Smooth muscle cell (in vitro differentiated cells): Measurements from ENCODE around the gene GPBP1. TPM values are rescaled to one million over a fixed set of nuclear protein-coding genes. Genes with fewer than 3 reads are reported as not detected.

Experiments used
- DNase-seq: peaks from one replicate; lab custom pipeline; 2025; ENCODE audit not compliant: unreplicated experiment; lab: John Stamatoyannopoulos, UW
- H2AFZ ChIP-seq: fragments of 200-600 bp; sonication (generic); 2 replicates; pipeline ENCODE4 v1.6.0; 2016; ENCODE audit warnings: antibody characterized with exemption, low read depth, mild to moderate bottlenecking
- H3F3A ChIP-seq: fragments of 200-600 bp; sonication (generic); 2 replicates; pipeline ENCODE4 v1.6.0; 2017; ENCODE audit warnings: antibody characterized with exemption, low read depth
- H3K27ac ChIP-seq: fragments of 200-600 bp; sonication (generic); 2 replicates; pipeline ENCODE4 v1.5.1; 2016; ENCODE audit warnings: low read depth, mild to moderate bottlenecking
- H3K27me3 ChIP-seq: fragments of 200-600 bp; sonication (generic); 2 replicates; pipeline ENCODE4 v1.6.1; 2016; ENCODE audit warnings: low read depth, mild to moderate bottlenecking
- H3K36me3 ChIP-seq: fragments of 200-600 bp; sonication (generic); 2 replicates; pipeline ENCODE4 v1.5.1; 2016; ENCODE audit warnings: low read depth
- H3K4me1 ChIP-seq: fragments of 200-600 bp; sonication (generic); 2 replicates; pipeline ENCODE4 v1.5.1; 2016; ENCODE audit warnings: low read depth
- H3K4me2 ChIP-seq: fragments of 200-600 bp; sonication (generic); 2 replicates; pipeline ENCODE4 v1.6.0; 2016; ENCODE audit warnings: mild to moderate bottlenecking
- H3K4me3 ChIP-seq: fragments of 200-600 bp; sonication (generic); 2 replicates; pipeline ENCODE4 v1.5.1; 2016; ENCODE audit warnings: mild to moderate bottlenecking
- H3K79me2 ChIP-seq: fragments of 200-600 bp; sonication (generic); 2 replicates; pipeline ENCODE4 v1.6.0; 2016; ENCODE audit warnings: low read depth, mild to moderate bottlenecking
- H3K9ac ChIP-seq: fragments of 200-600 bp; sonication (generic); 2 replicates; pipeline ENCODE4 v1.6.0; 2016; ENCODE audit warnings: low read depth
- H3K9me3 ChIP-seq: fragments of 200-600 bp; sonication (generic); replicated peaks from 2 replicates; pipeline ENCODE4 v1.5.1; 2016; ENCODE audit warnings: low read depth
- H4K20me1 ChIP-seq: fragments of 200-600 bp; sonication (generic); 2 replicates; pipeline ENCODE4 v1.6.0; 2016; ENCODE audit warnings: low read depth
- WGBS: methylation state at CpG from one replicate; pipeline ENCODE4 v1.1.7; 2016; ENCODE audit warnings: low lambda C conversion rate; 5-methylcytosine and 5-hydroxymethylcytosine counted together
- polyA plus RNA-seq: library from polyadenylated mRNA; unstranded; fragments of >200 nt; fragmentation: Nextera tagmentation; extraction: Ambion mirVana; gene quantifications from 2 replicates; pipeline ENCODE4 v1.2.1, GENCODE V29; 2016
- total RNA-seq: library from RNA; depleted of rRNA; stranded (reverse); fragments of >200 nt; gene quantifications from 2 replicates; pipeline ENCODE4 v1.2.3, GENCODE V29; 2014
- TF ChIP-seq, protein P1 (sequence below): fragments of 200-600 bp; sonication (generic); IDR thresholded peaks from 2 replicates; pipeline ENCODE4 v1.5.1; 2017; ENCODE audit warnings: borderline replicate concordance, mild to moderate bottlenecking, antibody characterized with exemption; ENCODE audit not compliant: insufficient read depth, poor library complexity, severe bottlenecking

Gene GPBP1
- total and polyA plus RNA-seq, 2 experiments from 2014 or later: 45.4 to 78.8 TPM

DNA sequence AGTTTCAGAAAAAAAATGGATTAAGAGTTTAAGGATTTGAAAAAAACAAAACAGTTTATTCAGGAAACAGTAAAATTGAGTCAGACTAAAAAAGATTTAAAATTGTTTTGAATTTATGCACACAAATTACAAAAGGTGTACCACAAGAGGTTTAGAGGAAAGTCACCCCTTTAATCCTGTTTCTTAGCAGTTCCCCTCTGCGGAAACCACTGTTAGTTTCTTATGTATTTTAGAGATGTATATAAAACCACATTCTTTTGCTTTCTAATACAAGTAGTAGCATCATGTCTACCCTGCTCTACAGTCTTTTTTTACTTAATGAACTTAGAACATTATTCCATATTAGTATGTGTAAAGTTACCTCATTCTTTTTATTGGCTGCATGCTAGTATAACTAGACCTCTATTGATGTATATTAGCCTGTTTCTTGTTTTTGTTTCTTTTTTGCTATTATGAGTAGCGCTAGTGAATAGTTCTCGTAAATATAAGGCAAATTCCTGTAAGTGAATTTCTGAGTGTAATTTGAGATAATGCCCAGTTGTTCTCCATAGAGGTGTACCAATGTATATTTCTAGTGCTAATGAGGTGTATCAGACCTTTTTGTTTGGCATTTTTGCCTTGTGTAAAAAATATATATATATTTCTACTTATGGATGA is 20.0 kb downstream of the GPBP1 start:
- no peaks in the 10 kb centered on the region for H3K36me3 ChIP-seq
- H3K79me2 ChIP-seq: peaks cover 100% of the 10 kb centered on the region
- no peaks in the 10 kb centered on the region for H3K27me3 ChIP-seq
- TF ChIP-seq, protein P1, sequence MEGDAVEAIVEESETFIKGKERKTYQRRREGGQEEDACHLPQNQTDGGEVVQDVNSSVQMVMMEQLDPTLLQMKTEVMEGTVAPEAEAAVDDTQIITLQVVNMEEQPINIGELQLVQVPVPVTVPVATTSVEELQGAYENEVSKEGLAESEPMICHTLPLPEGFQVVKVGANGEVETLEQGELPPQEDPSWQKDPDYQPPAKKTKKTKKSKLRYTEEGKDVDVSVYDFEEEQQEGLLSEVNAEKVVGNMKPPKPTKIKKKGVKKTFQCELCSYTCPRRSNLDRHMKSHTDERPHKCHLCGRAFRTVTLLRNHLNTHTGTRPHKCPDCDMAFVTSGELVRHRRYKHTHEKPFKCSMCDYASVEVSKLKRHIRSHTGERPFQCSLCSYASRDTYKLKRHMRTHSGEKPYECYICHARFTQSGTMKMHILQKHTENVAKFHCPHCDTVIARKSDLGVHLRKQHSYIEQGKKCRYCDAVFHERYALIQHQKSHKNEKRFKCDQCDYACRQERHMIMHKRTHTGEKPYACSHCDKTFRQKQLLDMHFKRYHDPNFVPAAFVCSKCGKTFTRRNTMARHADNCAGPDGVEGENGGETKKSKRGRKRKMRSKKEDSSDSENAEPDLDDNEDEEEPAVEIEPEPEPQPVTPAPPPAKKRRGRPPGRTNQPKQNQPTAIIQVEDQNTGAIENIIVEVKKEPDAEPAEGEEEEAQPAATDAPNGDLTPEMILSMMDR: no peak
- no peaks in the 10 kb centered on the region for H3K4me1 ChIP-seq
- no peak for DNase-seq
- H3F3A ChIP-seq: no peaks in the 10 kb centered on the region
- H4K20me1 ChIP-seq: peaks cover 100% of the 10 kb centered on the region
- no peak overlapping the region for H2AFZ ChIP-seq
- WGBS: 95% methylated on average over 3 of the region's 3 CpGs
- H3K4me3 ChIP-seq: no peak overlapping the region
- no peak overlapping the region for H3K9ac ChIP-seq
- H3K4me2 ChIP-seq: no peak overlapping the region
- H3K27ac ChIP-seq: no peak overlapping the region
- H3K9me3 ChIP-seq: no peaks in the 10 kb centered on the region

DNA sequence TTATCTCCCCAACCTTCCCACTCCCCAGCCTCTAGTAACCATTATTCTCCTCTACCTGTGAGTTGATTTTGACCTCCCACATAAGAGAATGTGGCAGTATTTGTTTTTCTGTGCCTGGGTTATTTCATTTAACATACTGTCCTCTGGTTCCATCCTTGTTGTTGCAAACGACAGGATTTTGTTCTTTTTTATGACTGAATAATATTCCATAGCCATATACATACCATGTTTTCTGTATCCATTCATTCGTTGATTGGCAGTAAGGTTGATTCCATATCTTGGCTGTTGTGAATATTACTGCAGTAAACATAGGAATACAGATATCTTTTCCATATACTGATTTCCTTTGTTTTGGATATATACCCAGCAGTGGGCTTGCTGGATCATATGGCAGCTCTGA is 20.8 kb downstream of the GPBP1 start:
- no peak for DNase-seq
- TF ChIP-seq, protein P1: no peak

DNA sequence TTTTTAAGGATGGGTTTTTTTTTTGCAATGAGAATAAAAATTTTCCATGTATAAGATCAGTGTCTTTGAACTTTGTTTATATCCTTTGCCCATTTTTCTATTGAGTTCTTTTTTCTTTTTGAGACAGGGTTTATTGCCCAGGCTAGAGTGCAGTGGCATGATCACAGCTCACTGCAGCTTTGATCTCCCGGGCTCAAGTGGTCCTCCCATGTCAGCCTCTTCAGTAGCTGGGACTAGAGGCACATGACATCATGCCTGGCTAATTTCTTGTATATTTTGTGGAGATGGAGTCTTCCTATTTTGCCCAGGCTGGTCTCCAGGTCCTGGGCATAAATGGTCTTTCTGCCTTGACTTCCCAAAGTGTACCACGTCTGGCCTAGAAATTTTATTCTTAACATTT is 21.2 kb downstream of the GPBP1 start:
- Histone ChIP-seq H3K4me3 (no peak overlapping the region), H3K9ac (no peak overlapping the region), H3F3A (no peaks in the 10 kb centered on the region), H3K27me3 (no peaks in the 10 kb centered on the region), H3K4me1 (no peaks in the 10 kb centered on the region), H2AFZ (no peak overlapping the region), H4K20me1 (peaks cover 100% of the 10 kb centered on the region), H3K4me2 (no peak overlapping the region), H3K9me3 (no peaks in the 10 kb centered on the region), H3K36me3 (no peaks in the 10 kb centered on the region), H3K79me2 (peaks cover 100% of the 10 kb centered on the region), H3K27ac (no peak overlapping the region)
- DNase-seq: no peak
- TF ChIP-seq, protein P1: no peak
- 98% methylated on average over 2 of the region's 2 CpGs for WGBS

More for the DNA sequence above, 20.8 kb downstream of the GPBP1 start:
- no peak overlapping the region for H3K9ac ChIP-seq
- no peaks in the 10 kb centered on the region for H3K4me1 ChIP-seq
- no peak overlapping the region for H3K4me2 ChIP-seq
- H3F3A ChIP-seq: no peaks in the 10 kb centered on the region
- no peaks in the 10 kb centered on the region for H3K9me3 ChIP-seq
- H4K20me1 ChIP-seq: peaks cover 100% of the 10 kb centered on the region
- no peak overlapping the region for H3K4me3 ChIP-seq
- H3K36me3 ChIP-seq: no peaks in the 10 kb centered on the region
- H3K79me2 ChIP-seq: peaks cover 100% of the 10 kb centered on the region
- WGBS: 97% methylated on average over 2 of the region's 2 CpGs
- H3K27me3 ChIP-seq: no peaks in the 10 kb centered on the region
- H3K27ac ChIP-seq: no peak overlapping the region
- no peak overlapping the region for H2AFZ ChIP-seq

DNA sequence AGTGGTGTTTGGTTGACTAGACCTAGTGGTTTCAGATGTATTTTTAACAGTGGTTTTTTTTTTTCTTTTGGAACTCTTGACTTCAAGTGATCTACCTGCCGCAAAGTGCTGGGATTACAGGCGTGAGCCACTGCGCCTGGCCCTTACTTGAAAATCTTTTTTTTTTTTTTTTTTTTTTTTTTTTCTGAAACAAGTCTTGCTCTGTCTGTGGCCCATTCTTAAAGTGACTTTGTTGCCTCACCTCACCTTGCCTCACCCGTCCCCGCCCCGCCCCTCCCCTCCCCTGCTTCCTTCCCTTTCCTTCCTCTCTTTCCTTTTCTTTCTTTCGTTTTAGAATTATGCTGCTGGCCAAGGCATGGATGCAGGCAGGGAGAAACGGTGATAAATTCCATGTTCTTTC is 26.0 kb downstream of the GPBP1 start:
- no peak overlapping the region for H3K27ac ChIP-seq
- H3K4me3 ChIP-seq: no peak overlapping the region
- no peaks in the 10 kb centered on the region for H3F3A ChIP-seq
- DNase-seq: no peak
- H3K9me3 ChIP-seq: no peaks in the 10 kb centered on the region
- TF ChIP-seq, protein P1: no peak
- no peak overlapping the region for H2AFZ ChIP-seq
- no peak overlapping the region for H3K9ac ChIP-seq
- H3K4me1 ChIP-seq: no peaks in the 10 kb centered on the region
- WGBS: 76% methylated on average over 8 of the region's 8 CpGs
- peaks cover 100% of the 10 kb centered on the region for H4K20me1 ChIP-seq
- peaks cover 100% of the 10 kb centered on the region for H3K79me2 ChIP-seq
- no peaks in the 10 kb centered on the region for H3K27me3 ChIP-seq
- no peaks in the 10 kb centered on the region for H3K36me3 ChIP-seq
- no peak overlapping the region for H3K4me2 ChIP-seq
